ENCODE data around the gene PHF2. TPM values are rescaled to one million over a fixed set of nuclear protein-coding genes. Genes with fewer than 3 reads are reported as not detected.

PHF2 gene
- total RNA-seq, 1 experiment from 2014 or later = 18.9 TPM

GRCh38 chr9:93708289-93708986, 132.1 kb downstream of the PHF2 start:
- Mint-ChIP-seq H3K9me3 (ENCODE audit: unreplicated experiment) (peaks cover 8% of the 10 kb centered on the region), H3K36me3 (ENCODE audit: insufficient read depth, unreplicated experiment) (no peaks in the 10 kb centered on the region), H3K4me1 (ENCODE audit: insufficient read depth, unreplicated experiment) (no peaks in the 10 kb centered on the region), H3K27ac (ENCODE audit: low read depth, unreplicated experiment) (no peak overlapping the region), H3K4me3 (ENCODE audit: unreplicated experiment) (no peak overlapping the region), H3K27me3 (ENCODE audit: insufficient read depth, unreplicated experiment) (peaks cover 14% of the 10 kb centered on the region)
- no peak for DNase-seq (ENCODE audit: unreplicated experiment)
- TF ChIP-seq CTCF (IDR thresholded peaks at IDR 0.05; ENCODE audit: unreplicated experiment) = no peak
- BruUV-seq (replicated peaks) = no TSS peak
- CTCF ChIA-PET = interaction anchor here (0.9 kb wide), 1 partner anchor 27 kb away, joined by 6 read pairs; no protein-coding TSS in a partner anchor
- POLR2A ChIA-PET = no interaction called here
- intact Hi-C loops (cut with micrococcal nuclease) = no loop called here

GRCh38 chr9:93708987-93709302, 132.6 kb downstream of the PHF2 start:
- POLR2A ChIA-PET = no interaction called here
- no peak for TF ChIP-seq CTCF (IDR thresholded peaks at IDR 0.05; ENCODE audit: unreplicated experiment)
- Mint-ChIP-seq H3K27ac (ENCODE audit: low read depth, unreplicated experiment) (no peak overlapping the region), H3K36me3 (ENCODE audit: insufficient read depth, unreplicated experiment) (no peaks in the 10 kb centered on the region), H3K27me3 (ENCODE audit: insufficient read depth, unreplicated experiment) (peaks cover 14% of the 10 kb centered on the region), H3K4me1 (ENCODE audit: insufficient read depth, unreplicated experiment) (no peaks in the 10 kb centered on the region), H3K9me3 (ENCODE audit: unreplicated experiment) (peaks cover 8% of the 10 kb centered on the region), H3K4me3 (ENCODE audit: unreplicated experiment) (no peak overlapping the region)
- CTCF ChIA-PET = interaction anchor here (0.9 kb wide), 1 partner anchor 27 kb away, joined by 6 read pairs; no protein-coding TSS in a partner anchor
- no TSS peak for BruUV-seq (replicated peaks)
- no peak for DNase-seq (ENCODE audit: unreplicated experiment)
- intact Hi-C loops (cut with micrococcal nuclease) = no loop called here

GRCh38 chr9:93709600-93710369, 133.4 kb downstream of the PHF2 start:
- DNase-seq (ENCODE audit: unreplicated experiment) = no peak
- TF ChIP-seq CTCF (IDR thresholded peaks at IDR 0.05; ENCODE audit: unreplicated experiment) = no peak
- intact Hi-C loops (cut with micrococcal nuclease) = no loop called here
- Mint-ChIP-seq H3K27me3 (ENCODE audit: insufficient read depth, unreplicated experiment) (peaks cover 14% of the 10 kb centered on the region), H3K27ac (ENCODE audit: low read depth, unreplicated experiment) (no peak overlapping the region), H3K9me3 (ENCODE audit: unreplicated experiment) (peaks cover 8% of the 10 kb centered on the region), H3K36me3 (ENCODE audit: insufficient read depth, unreplicated experiment) (no peaks in the 10 kb centered on the region), H3K4me1 (ENCODE audit: insufficient read depth, unreplicated experiment) (no peaks in the 10 kb centered on the region), H3K4me3 (ENCODE audit: unreplicated experiment) (no peak overlapping the region)
- no TSS peak for BruUV-seq (replicated peaks)
- POLR2A ChIA-PET = no interaction called here
- CTCF ChIA-PET = interaction anchor here (0.9 kb wide), 1 partner anchor 28 kb away, joined by 6 read pairs; no protein-coding TSS in a partner anchor

- no peak overlapping the region for H3K27ac Mint-ChIP-seq (ENCODE audit: low read depth, unreplicated experiment)
- no peak overlapping the region for H3K4me3 Mint-ChIP-seq (ENCODE audit: unreplicated experiment)
- ChIA-PET POLR2A (no interaction called here), CTCF (no interaction called here)
- intact Hi-C loops (cut with micrococcal nuclease) = no loop called here
- H3K36me3 Mint-ChIP-seq (ENCODE audit: insufficient read depth, unreplicated experiment) = no peaks in the 10 kb centered on the region
- no peak for TF ChIP-seq CTCF (IDR thresholded peaks at IDR 0.05; ENCODE audit: unreplicated experiment)
- DNase-seq (ENCODE audit: unreplicated experiment) = no peak
- no TSS peak for BruUV-seq (replicated peaks)
- peaks cover 8% of the 10 kb centered on the region for H3K9me3 Mint-ChIP-seq (ENCODE audit: unreplicated experiment)
- peaks cover 10% of the 10 kb centered on the region for H3K27me3 Mint-ChIP-seq (ENCODE audit: insufficient read depth, unreplicated experiment)
- H3K4me1 Mint-ChIP-seq (ENCODE audit: insufficient read depth, unreplicated experiment) = no peaks in the 10 kb centered on the region
Measured at GRCh38 chr9:93710370-93710723, 134.0 kb downstream of the PHF2 start.

All from MCF 10A (cell line).